GM12878 (cell line): Measurements from ENCODE around the gene IRS1. TPM values are rescaled to one million over a fixed set of nuclear protein-coding genes. Genes with fewer than 3 reads are reported as not detected.

ENCODE experiments used
- ATAC-seq: fragments of 200-7000 bp; cut with Tn5 transposase; 3 replicates; pipeline ENCODE4 v1.9.1; 2020; ENCODE audit warnings: mild to moderate bottlenecking, moderate library complexity
- Bru-seq: library from RNA; stranded (reverse); fragments of 400-500 nt; gene quantifications from one replicate; lab custom pipeline; 2021; lab: Mats Ljungman, UMichigan
- BruChase-seq, 2 experiments: library from RNA; stranded (reverse); fragments of 400-500 nt; gene quantifications; one replicate each; lab custom pipeline; 2021; lab: Mats Ljungman, UMichigan
- BruUV-seq: library from RNA; stranded (reverse); fragments of 400-500 nt; replicated peaks from 2 replicates; lab custom pipeline; 2021; lab: Mats Ljungman, UMichigan
- CTCF ChIA-PET: fragments of 300-600 bp; sonication (Branson Sonifier 250); formaldehyde crosslinking; extraction: SDS; loops from one replicate; lab custom pipeline; 2021; ENCODE audit warnings: inconsistent platforms; lab: Yijun Ruan, JAX
- POLR2A ChIA-PET: fragments of 350-600 bp; formaldehyde crosslinking; extraction: SDS; loops from one replicate; lab custom pipeline; 2021; ENCODE audit warnings: inconsistent platforms; lab: Charles Lee
- RAD21 ChIA-PET: fragments of 300-600 bp; sonication (Branson Sonifier 250); formaldehyde crosslinking; loops from one replicate; lab custom pipeline; 2023; ENCODE audit warnings: antibody characterized with exemption; ENCODE audit not compliant: unreplicated experiment; lab: Charles Lee
- SMC1A ChIA-PET: fragments of 300-600 bp; sonication (Branson Sonifier 250); formaldehyde crosslinking; loops from one replicate; lab custom pipeline; 2023; ENCODE audit not compliant: unreplicated experiment, uncharacterized antibody; lab: Charles Lee
- DNase-seq: peaks from one replicate; pipeline ENCODE4 v3.0.0-alpha.2; 2011; ENCODE audit warnings: low read depth, low spot score
- FAIRE-seq: peaks from 3 replicates; lab custom pipeline; 2011; peaks lifted over from hg19 to GRCh38; lab: Jason Lieb, UNC
- H2AFZ ChIP-seq: 2 replicates; pipeline ENCODE4 v1.6.0; 2011; ENCODE audit warnings: low read depth, low read length, control low read depth; ENCODE audit not compliant: control insufficient read depth
- H3K27ac ChIP-seq: 2 replicates; pipeline ENCODE4 v1.5.1; 2011; ENCODE audit warnings: control low read depth; ENCODE audit not compliant: control insufficient read depth, insufficient read depth
- H3K27me3 ChIP-seq, 2 experiments: replicated peaks in 1 of 2; 2 replicates each; pipeline versions ENCODE4 v1.6.0 to v1.6.1; 2011; ENCODE audit warnings: low read length in 1 of 2; ENCODE audit not compliant: control insufficient read depth in 2 of 2, insufficient read depth in 2 of 2
- H3K36me3 ChIP-seq, 2 experiments: 2 replicates each; pipeline ENCODE4 v1.5.1; 2011; ENCODE audit warnings: low read length in 1 of 2; ENCODE audit not compliant: control insufficient read depth in 2 of 2, insufficient read depth in 2 of 2
- H3K4me1 ChIP-seq: 2 replicates; pipeline ENCODE4 v1.6.1; 2011; ENCODE audit warnings: mild to moderate bottlenecking, low read length, moderate library complexity, mixed read lengths; ENCODE audit not compliant: control insufficient read depth, insufficient read depth
- H3K4me2 ChIP-seq: 2 replicates; pipeline ENCODE4 v1.6.0; 2011; ENCODE audit warnings: control low read depth; ENCODE audit not compliant: control insufficient read depth, insufficient read depth
- H3K4me3 ChIP-seq: fragments of 200-600 bp; sonication (generic); 2 replicates; pipeline ENCODE4 v1.5.1; 2016
- H3K79me2 ChIP-seq: 2 replicates; pipeline ENCODE4 v1.6.0; 2011; ENCODE audit warnings: low read length; ENCODE audit not compliant: control insufficient read depth, insufficient read depth
- H3K9ac ChIP-seq: 2 replicates; pipeline ENCODE4 v1.8.0; 2011; ENCODE audit warnings: low read length, control low read depth, mixed read lengths; ENCODE audit not compliant: control insufficient read depth, insufficient read depth
- H3K9me3 ChIP-seq: replicated peaks from 3 replicates; pipeline ENCODE4 v1.5.1; 2011; ENCODE audit warnings: mild to moderate bottlenecking, low read length; ENCODE audit not compliant: control insufficient read depth, insufficient read depth
- H4K20me1 ChIP-seq: 2 replicates; pipeline ENCODE4 v1.6.0; 2011; ENCODE audit not compliant: control insufficient read depth, insufficient read depth
- BHLHE40 ChIP-seq, 2 experiments: fragments of 450-650 bp in 1 of 2; IDR thresholded peaks; 2 replicates each; pipeline ENCODE4 v1.6.1; 2011 to 2017; ENCODE audit warnings: low read depth in 2 of 2, borderline replicate concordance in 1 of 2, improper control_type of control experiment in 1 of 2, low read length in 1 of 2, mild to moderate bottlenecking in 1 of 2
- BMI1 ChIP-seq: fragments of 450-650 bp; IDR thresholded peaks from 2 replicates; pipeline ENCODE4 v1.6.1; 2016; ENCODE audit warnings: mild to moderate bottlenecking, moderate library complexity, borderline replicate concordance
- CBX5 ChIP-seq: sonication (generic); IDR thresholded peaks from 2 replicates; pipeline ENCODE4 v1.6.1; 2016; ENCODE audit warnings: low read depth, moderate library complexity, mild to moderate bottlenecking, inconsistent platforms
- HDAC2 ChIP-seq: fragments of 200-600 bp; sonication (generic); IDR thresholded peaks from 2 replicates; pipeline ENCODE4 v1.6.1; 2017
- IRF4 ChIP-seq: IDR thresholded peaks from 2 replicates; pipeline ENCODE4 v1.6.1; 2011; ENCODE audit warnings: low read depth, low read length
- SIN3A ChIP-seq: IDR thresholded peaks from 2 replicates; pipeline ENCODE4 v1.6.1; 2012; ENCODE audit warnings: low read depth, low read length, improper control_type of control experiment
- WGBS: methylation state at CpG from one replicate; pipeline ENCODE4 v1.1.6; 2016; ENCODE audit warnings: low lambda C conversion rate; ENCODE audit not compliant: insufficient replicate concordance, insufficient coverage; ENCODE audit errors: missing lambda C conversion rate; 5-methylcytosine and 5-hydroxymethylcytosine counted together
- in situ Hi-C: fragments of 300-500 bp; cut with MboI; formaldehyde crosslinking; loops from 9 replicates; pipeline ENCODE4 v1.14.3; 2018; ENCODE audit warnings: mixed read lengths
- intact Hi-C: fragments of 100-400 bp; cut with micrococcal nuclease; formaldehyde crosslinking; loops from one replicate; pipeline ENCODE4 v1.14.2; 2022; ENCODE audit not compliant: unreplicated experiment
- long read RNA-seq, 2 experiments: library from polyadenylated mRNA; unstranded; transcript quantifications; one replicate each; pipeline ENCODE4 v2.0.0, GENCODE V29; 2019 to 2020
- polyA minus RNA-seq, 3 experiments: library from RNA; depleted of rRNA, polyadenylated mRNA; stranded (reverse); fragments of >200 nt; gene quantifications; 2 replicates each; pipeline ENCODE4 v1.2.3, GENCODE V29; 2011
- polyA plus RNA-seq, 11 experiments: library from polyadenylated mRNA; depleted of rRNA in 4 of 11; unstranded in 6 of 11; stranded (reverse) in 5 of 11; fragments of >200 nt; fragmentation: Nextera tagmentation in 4 of 11; fragmentation: Illumina TruSeq in 1 of 11; extraction: Ambion mirVana in 4 of 11; extraction: Trizol in 1 of 11; gene quantifications; 1 replicate in 1 of 11; 2 replicates in 10 of 11; pipeline versions ENCODE4 v1.2.1 to v1.2.3, GENCODE V29; 2011 to 2016; ENCODE audit warnings: inconsistent platforms in 2 of 11, missing spikeins in 2 of 11, low read depth in 1 of 11
- total RNA-seq, 4 experiments: library from RNA; depleted of rRNA in 3 of 4; stranded (reverse); fragments of >200 nt in 3 of 4; fragmentation: Illumina TruSeq in 1 of 4; extraction: Trizol in 1 of 4; gene quantifications; 2 replicates each; pipeline versions ENCODE4 v1.2.1 to v1.2.3, GENCODE V29; 2013 to 2021
- TF ChIP-seq, protein P1 (sequence below): IDR thresholded peaks from 2 replicates; pipeline ENCODE4 v1.6.1; 2011; ENCODE audit warnings: mild to moderate bottlenecking, low read depth, low read length, moderate library complexity; ENCODE audit not compliant: insufficient replicate concordance
- TF ChIP-seq, protein P2 (sequence below): fragments of 450-650 bp; conservative IDR thresholded peaks from 2 replicates; pipeline ENCODE4 v1.6.1; 2017; ENCODE audit warnings: mild to moderate bottlenecking, moderate library complexity
- TF ChIP-seq, protein P3 (sequence below): IDR thresholded peaks from 2 replicates; pipeline ENCODE4 v1.6.1; 2012; ENCODE audit warnings: low read depth, low read length, improper control_type of control experiment

Gene IRS1, protein sequence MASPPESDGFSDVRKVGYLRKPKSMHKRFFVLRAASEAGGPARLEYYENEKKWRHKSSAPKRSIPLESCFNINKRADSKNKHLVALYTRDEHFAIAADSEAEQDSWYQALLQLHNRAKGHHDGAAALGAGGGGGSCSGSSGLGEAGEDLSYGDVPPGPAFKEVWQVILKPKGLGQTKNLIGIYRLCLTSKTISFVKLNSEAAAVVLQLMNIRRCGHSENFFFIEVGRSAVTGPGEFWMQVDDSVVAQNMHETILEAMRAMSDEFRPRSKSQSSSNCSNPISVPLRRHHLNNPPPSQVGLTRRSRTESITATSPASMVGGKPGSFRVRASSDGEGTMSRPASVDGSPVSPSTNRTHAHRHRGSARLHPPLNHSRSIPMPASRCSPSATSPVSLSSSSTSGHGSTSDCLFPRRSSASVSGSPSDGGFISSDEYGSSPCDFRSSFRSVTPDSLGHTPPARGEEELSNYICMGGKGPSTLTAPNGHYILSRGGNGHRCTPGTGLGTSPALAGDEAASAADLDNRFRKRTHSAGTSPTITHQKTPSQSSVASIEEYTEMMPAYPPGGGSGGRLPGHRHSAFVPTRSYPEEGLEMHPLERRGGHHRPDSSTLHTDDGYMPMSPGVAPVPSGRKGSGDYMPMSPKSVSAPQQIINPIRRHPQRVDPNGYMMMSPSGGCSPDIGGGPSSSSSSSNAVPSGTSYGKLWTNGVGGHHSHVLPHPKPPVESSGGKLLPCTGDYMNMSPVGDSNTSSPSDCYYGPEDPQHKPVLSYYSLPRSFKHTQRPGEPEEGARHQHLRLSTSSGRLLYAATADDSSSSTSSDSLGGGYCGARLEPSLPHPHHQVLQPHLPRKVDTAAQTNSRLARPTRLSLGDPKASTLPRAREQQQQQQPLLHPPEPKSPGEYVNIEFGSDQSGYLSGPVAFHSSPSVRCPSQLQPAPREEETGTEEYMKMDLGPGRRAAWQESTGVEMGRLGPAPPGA (N-terminal part only)
- 0.10 and 0.23 TPM in 2 replicates for total RNA-seq (2013; cell fraction: nucleolus; rRNA removed)
- total RNA-seq (2014; rRNA removed) (0.54 and 0.73 TPM in 2 replicates), total RNA-seq (2014; rRNA removed; fragmentation: Illumina TruSeq; extraction: Trizol) (0.40 and 0.46 TPM in 2 replicates), total RNA-seq (2021) (1.7 TPM in 2 replicates), polyA plus RNA-seq (2011; rRNA removed) (0.07 and 0.08 TPM in 2 replicates), polyA plus RNA-seq (2014; fragmentation: Illumina TruSeq; extraction: Trizol) (0.11 and 0.28 TPM in 2 replicates), polyA plus RNA-seq (2014; fragmentation: Nextera tagmentation; extraction: Ambion mirVana) (under 1 TPM; 0.03 to 0.13 TPM), polyA plus RNA-seq (2014; rRNA removed) (0.48 and 0.87 TPM in 2 replicates), polyA plus RNA-seq (2016; fragmentation: Nextera tagmentation; extraction: Ambion mirVana) (under 1 TPM; 0.25 to 0.43 TPM), polyA minus RNA-seq (2011; rRNA and poly(A)+ RNA removed) (0.22 and 0.52 TPM in 2 replicates), Bru-seq, nascent RNA (percentile 18 among the genes with signal in this experiment), BruChase-seq, experiment 1, labeled RNA remaining after a 6-hour chase (percentile 16 among the genes with signal in this experiment), BruChase-seq, experiment 2, labeled RNA remaining after a 2-hour chase (percentile 15 among the genes with signal in this experiment)
- polyA plus RNA-seq (2011; ENCODE audit: low read depth), result 0.03 TPM
- polyA plus RNA-seq (2011; cell fraction: cytosol; rRNA removed), result 0.10 and 0.25 TPM in 2 replicates
- 0.39 and 0.51 TPM in 2 replicates for polyA plus RNA-seq (2011; cell fraction: nucleus; rRNA removed)
- polyA plus RNA-seq (2012), result 0.14 and 0.45 TPM in 2 replicates
- polyA minus RNA-seq (2011; cell fraction: cytosol; rRNA and poly(A)+ RNA removed), result 0.13 and 0.21 TPM in 2 replicates
- polyA minus RNA-seq (2011; cell fraction: nucleus; rRNA and poly(A)+ RNA removed), result 0.48 and 1.1 TPM in 2 replicates
- long read RNA-seq, experiment 1, result 0 reads
- long read RNA-seq, experiment 2, partial matches to known transcripts, result 0 of 3 reads
- long read RNA-seq, experiment 2, other reads (novel, unspliced or antisense), result 3 of 3 reads

DNA sequence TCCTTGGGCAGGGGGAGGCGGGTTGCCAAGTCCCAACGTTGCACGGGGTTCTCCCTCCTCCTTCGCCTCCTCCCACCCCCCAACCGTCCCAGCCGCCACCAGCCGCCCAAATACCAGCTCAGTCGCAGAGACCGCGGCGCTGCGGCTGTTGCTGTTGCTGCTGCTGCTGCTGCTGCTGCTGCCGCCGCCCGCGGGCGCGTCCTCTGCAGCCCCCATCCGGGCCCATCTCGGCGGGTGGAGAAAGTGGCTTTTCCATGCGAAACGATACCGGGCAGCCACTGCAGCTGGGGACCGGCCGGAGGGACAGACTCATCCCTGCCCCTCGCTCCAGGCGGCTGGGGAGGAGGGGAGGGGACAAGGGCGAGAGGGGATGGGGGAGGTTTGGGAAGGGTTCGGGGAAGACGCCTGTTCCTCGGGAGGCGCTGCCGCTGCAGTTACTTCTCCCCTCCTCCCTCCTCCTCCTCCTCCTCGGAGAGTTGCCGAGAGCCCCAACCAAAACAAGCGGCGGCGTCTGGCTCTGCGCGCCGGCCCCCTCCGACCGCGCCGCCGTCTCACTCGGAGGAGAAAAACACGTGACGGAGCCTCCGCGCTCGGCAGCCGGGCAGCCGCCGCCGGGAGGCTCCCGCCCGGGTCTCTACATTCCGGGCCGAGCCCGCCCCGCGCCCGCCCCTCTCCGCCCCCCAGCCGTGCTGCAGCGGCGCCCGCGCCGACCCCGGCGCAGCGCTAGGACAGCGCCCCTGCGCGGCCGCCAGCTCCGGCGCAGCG lies at the start of gene IRS1:
Gene IRS1, minus strand, starts transcription at position 610 of the 765 bp plus-strand sequence. CDS start 1,082 bp downstream, outside the sequence.
- intact Hi-C loops, result loop anchor here (2.0 kb wide), 1 partner anchor 27 kb away; no protein-coding TSS in a partner anchor
- Histone ChIP-seq H3K4me3 (peak within 1 kb of the TSS; percentile 93), H3K4me1 (peaks cover 8% of the 10 kb centered on the region), H3K36me3 (no peaks in the 10 kb centered on the region), H4K20me1 (no peaks in the 10 kb centered on the region), H3K4me2 (peak within 1 kb of the TSS; percentile 99), H3K27ac (no peak within 1 kb of the TSS), H3K9me3 (no peaks in the 10 kb centered on the region), H3K9ac (peak within 1 kb of the TSS; percentile 52), H3K79me2 (no peaks in the 10 kb centered on the region), H3K27me3 (no peaks in the 10 kb centered on the region), H2AFZ (peak within 1 kb of the TSS; percentile 83)
- ATAC-seq, result peak; percentile 53
- no TSS peak for BruUV-seq
- ChIA-PET RAD21 (interaction anchor here (0.6 to 2.4 kb wide), 9 partner anchors 11 to 1766 kb away, joined by 3 to 12 read pairs (median 3); no protein-coding TSS in a partner anchor), POLR2A (interaction anchor here (0.7 to 1.0 kb wide), 2 partner anchors 41 to 124 kb away, joined by 3 to 4 read pairs; no protein-coding TSS in a partner anchor), CTCF (interaction anchor here (0.5 to 6.3 kb wide), 18 partner anchors 8 to 910 kb away, joined by 3 to 80 read pairs (median 3); no protein-coding TSS in a partner anchor), SMC1A (interaction anchor here (1.1 to 1.4 kb wide), 2 partner anchors 352 to 910 kb away, joined by 3 read pairs; no protein-coding TSS in a partner anchor)
- DNase-seq, result no peak
- under 1% methylated on average over 39 of the region's 82 CpGs for WGBS
- in situ Hi-C loops, result loop anchor here (5.0 kb wide), 2 partner anchors 912 to 1132 kb away; no protein-coding TSS in a partner anchor
- FAIRE-seq, result no peak
- TF ChIP-seq BHLHE40 (IDR thresholded peaks at IDR 0.05; ENCODE audit: borderline replicate concordance in 1 of 2, low read depth in 2 of 2, low read length in 1 of 2), result peak in 1 of 2 experiments; percentile 74; a peak in 2 of 4 replicates
- TF ChIP-seq, protein P1, sequence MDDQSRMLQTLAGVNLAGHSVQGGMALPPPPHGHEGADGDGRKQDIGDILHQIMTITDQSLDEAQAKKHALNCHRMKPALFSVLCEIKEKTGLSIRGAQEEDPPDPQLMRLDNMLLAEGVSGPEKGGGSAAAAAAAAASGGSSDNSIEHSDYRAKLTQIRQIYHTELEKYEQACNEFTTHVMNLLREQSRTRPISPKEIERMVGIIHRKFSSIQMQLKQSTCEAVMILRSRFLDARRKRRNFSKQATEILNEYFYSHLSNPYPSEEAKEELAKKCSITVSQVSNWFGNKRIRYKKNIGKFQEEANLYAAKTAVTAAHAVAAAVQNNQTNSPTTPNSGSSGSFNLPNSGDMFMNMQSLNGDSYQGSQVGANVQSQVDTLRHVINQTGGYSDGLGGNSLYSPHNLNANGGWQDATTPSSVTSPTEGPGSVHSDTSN, result no peak
- TF ChIP-seq, protein P2, sequence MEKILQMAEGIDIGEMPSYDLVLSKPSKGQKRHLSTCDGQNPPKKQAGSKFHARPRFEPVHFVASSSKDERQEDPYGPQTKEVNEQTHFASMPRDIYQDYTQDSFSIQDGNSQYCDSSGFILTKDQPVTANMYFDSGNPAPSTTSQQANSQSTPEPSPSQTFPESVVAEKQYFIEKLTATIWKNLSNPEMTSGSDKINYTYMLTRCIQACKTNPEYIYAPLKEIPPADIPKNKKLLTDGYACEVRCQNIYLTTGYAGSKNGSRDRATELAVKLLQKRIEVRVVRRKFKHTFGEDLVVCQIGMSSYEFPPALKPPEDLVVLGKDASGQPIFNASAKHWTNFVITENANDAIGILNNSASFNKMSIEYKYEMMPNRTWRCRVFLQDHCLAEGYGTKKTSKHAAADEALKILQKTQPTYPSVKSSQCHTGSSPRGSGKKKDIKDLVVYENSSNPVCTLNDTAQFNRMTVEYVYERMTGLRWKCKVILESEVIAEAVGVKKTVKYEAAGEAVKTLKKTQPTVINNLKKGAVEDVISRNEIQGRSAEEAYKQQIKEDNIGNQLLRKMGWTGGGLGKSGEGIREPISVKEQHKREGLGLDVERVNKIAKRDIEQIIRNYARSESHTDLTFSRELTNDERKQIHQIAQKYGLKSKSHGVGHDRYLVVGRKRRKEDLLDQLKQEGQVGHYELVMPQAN, result no peak
- TF ChIP-seq, protein P3, sequence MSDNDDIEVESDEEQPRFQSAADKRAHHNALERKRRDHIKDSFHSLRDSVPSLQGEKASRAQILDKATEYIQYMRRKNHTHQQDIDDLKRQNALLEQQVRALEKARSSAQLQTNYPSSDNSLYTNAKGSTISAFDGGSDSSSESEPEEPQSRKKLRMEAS, result no peak
- TF ChIP-seq CBX5, result no peak
- no peak for TF ChIP-seq IRF4
- TF ChIP-seq BMI1, result no peak
- TF ChIP-seq SIN3A, result no peak
- no peak for TF ChIP-seq HDAC2
